ENCODE data around the gene PPP5C. TPM values are rescaled to one million over a fixed set of nuclear protein-coding genes. Genes with fewer than 3 reads are reported as not detected.

The PPP5C gene
- total and polyA plus RNA-seq, 2 of the 13 experiments (the other 11 are each of a cell fraction or from before 2014, with no cell fraction given): 41.6 to 67.9 TPM

DNA sequence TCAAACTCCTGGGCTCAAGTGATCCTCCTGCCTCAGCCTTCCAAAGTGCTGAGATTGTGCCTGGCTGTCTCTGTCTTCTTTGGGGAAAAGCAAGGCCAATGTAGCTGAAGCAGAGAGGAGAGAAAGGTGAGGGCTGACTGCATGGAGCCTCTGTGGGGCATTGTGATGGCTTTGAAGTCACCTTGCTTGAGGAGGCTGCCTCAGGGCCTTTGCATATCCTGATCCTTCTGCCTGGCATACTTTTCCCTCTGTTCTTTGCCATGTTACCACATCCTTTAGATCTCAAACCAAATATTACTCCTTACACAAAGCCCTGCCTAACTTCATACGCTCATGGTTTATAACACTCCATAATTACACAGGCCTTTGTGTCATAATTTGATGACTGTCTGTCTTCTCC is 9.4 kb upstream of the PPP5C start:
- no peak for TF ChIP-seq ZNF713 (CRISPR knock-in tag; IDR thresholded peaks at IDR 0.05)
- no peak for TF ChIP-seq ZNF274 (CRISPR knock-in tag; IDR thresholded peaks at IDR 0.05)
- TF ChIP-seq, protein P1, sequence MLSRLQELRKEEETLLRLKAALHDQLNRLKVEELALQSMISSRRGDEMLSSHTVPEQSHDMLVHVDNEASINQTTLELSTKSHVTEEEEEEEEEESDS (CRISPR knock-in tag; IDR thresholded peaks at IDR 0.05; ENCODE audit: borderline replicate concordance): no peak
- TF ChIP-seq ZNF564 (CRISPR knock-in tag; IDR thresholded peaks at IDR 0.05): no peak
- no peak for TF ChIP-seq SAP130 (CRISPR knock-in tag; IDR thresholded peaks at IDR 0.05; ENCODE audit: low read depth)
- TF ChIP-seq ZNF431 (CRISPR knock-in tag; IDR thresholded peaks at IDR 0.05; ENCODE audit: borderline replicate concordance, low read depth): no peak
- TF ChIP-seq U2AF2 (IDR thresholded peaks at IDR 0.05; ENCODE audit: low read depth, low read length): no peak
- TF ChIP-seq XRCC5 (optimal IDR thresholded peaks at IDR 0.05; ENCODE audit: low read length): no peak
- TF ChIP-seq ZNF616 (CRISPR knock-in tag; IDR thresholded peaks at IDR 0.05; ENCODE audit: low read depth): no peak
- no peak for TF ChIP-seq RORA (CRISPR knock-in tag; IDR thresholded peaks at IDR 0.05)
- TF ChIP-seq RARA (CRISPR knock-in tag; IDR thresholded peaks at IDR 0.05): no peak
- TF ChIP-seq, protein P2, sequence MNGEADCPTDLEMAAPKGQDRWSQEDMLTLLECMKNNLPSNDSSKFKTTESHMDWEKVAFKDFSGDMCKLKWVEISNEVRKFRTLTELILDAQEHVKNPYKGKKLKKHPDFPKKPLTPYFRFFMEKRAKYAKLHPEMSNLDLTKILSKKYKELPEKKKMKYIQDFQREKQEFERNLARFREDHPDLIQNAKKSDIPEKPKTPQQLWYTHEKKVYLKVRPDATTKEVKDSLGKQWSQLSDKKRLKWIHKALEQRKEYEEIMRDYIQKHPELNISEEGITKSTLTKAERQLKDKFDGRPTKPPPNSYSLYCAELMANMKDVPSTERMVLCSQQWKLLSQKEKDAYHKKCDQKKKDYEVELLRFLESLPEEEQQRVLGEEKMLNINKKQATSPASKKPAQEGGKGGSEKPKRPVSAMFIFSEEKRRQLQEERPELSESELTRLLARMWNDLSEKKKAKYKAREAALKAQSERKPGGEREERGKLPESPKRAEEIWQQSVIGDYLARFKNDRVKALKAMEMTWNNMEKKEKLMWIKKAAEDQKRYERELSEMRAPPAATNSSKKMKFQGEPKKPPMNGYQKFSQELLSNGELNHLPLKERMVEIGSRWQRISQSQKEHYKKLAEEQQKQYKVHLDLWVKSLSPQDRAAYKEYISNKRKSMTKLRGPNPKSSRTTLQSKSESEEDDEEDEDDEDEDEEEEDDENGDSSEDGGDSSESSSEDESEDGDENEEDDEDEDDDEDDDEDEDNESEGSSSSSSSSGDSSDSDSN (CRISPR knock-in tag; IDR thresholded peaks at IDR 0.05): no peak
- no peak for TF ChIP-seq NFYB (CRISPR knock-in tag; IDR thresholded peaks at IDR 0.05)
- no peak for TF ChIP-seq NR2F2 (IDR thresholded peaks at IDR 0.05; ENCODE audit: borderline replicate concordance, low read depth)
- no peak for TF ChIP-seq ZBTB21 (CRISPR knock-in tag; IDR thresholded peaks at IDR 0.05)
- TF ChIP-seq DMAP1 (CRISPR knock-in tag; IDR thresholded peaks at IDR 0.05): no peak
- TF ChIP-seq RAD21 (CRISPR knock-in tag; IDR thresholded peaks at IDR 0.05): no peak
- Histone ChIP-seq H4K20me1 (ENCODE audit: insufficient read depth, low read length) (no peaks in the 10 kb centered on the region), H3K4me1 (ENCODE audit: insufficient read depth, low read length) (no peaks in the 10 kb centered on the region), H3K27ac (ENCODE audit: extremely low read length, insufficient read depth, low read length) (no peak overlapping the region), H3K9me3 (ENCODE audit: low read length) (no peaks in the 10 kb centered on the region), H3K36me3 (replicated peaks in 1 of 2; ENCODE audit: control insufficient read depth in 1 of 2, insufficient read depth in 2 of 2, low read length in 2 of 2) (no peaks in the 10 kb centered on the region), H3K4me3 (replicated peaks in 1 of 3; ENCODE audit: insufficient read depth in 1 of 3, low read depth in 2 of 3, low read length in 3 of 3) (no peak overlapping the region), H3K27me3 (ENCODE audit: control insufficient read depth in 1 of 2, insufficient read depth in 2 of 2, low read length in 2 of 2) (no peaks in the 10 kb centered on the region; a peak in 1 of 5 replicates), H3K9ac (ENCODE audit: insufficient read depth, low read depth, low read length) (no peak overlapping the region), H3K4me2 (ENCODE audit: low read depth, low read length) (no peak overlapping the region), H3K79me2 (ENCODE audit: insufficient read depth, low read length) (no peaks in the 10 kb centered on the region), H2AFZ (ENCODE audit: low read length) (no peak overlapping the region)
- ATAC-seq: no peak
- POLR2A ChIA-PET: no interaction called here
- intact Hi-C loops (cut with micrococcal nuclease; ENCODE audit: unreplicated experiment) (no loop called here), in situ Hi-C loops (cut with HindIII; ENCODE audit: extremely low pct_ligation_motif_present, low pct_unique_long_range_greater_than_20kb) (no loop called here)
- BruUV-seq (replicated peaks): no TSS peak
- WGBS (ENCODE audit: low lambda C conversion rate): 76% methylated on average over 1 of the region's 1 CpG
- DNase-seq (ENCODE audit: low spot score): no peak
- FAIRE-seq: no peak
- CTCF ChIA-PET (ENCODE audit: low intra/inter-chr PET ratio, low total read pairs): no interaction called here
